ENCODE results near the gene HSPA1L. TPM values are rescaled to one million over a fixed set of nuclear protein-coding genes. Genes with fewer than 3 reads are reported as not detected.

Gene HSPA1L
- total RNA-seq, 1 donor from 2014 or later: not detected

DNA sequence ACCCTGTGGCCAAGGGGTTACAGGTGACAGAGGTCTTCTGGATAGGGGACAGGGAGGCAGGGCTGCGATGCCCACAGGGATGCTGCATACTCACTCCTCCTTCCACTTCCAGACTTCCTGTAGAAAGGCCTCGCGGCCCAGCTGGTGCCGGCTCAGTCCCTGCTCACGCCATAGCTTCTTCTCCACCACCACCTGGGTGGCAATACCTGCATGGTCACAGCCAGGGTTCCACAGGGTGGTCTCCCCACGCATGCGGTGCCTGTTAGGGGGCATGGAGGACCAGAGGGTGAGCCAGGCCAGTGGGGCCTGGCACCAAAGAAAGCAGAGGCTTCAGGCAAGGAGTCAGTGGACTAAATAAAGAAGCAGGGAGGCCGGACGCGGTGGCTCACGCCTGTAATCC, 29.6 kb downstream of the HSPA1L start:
- H3K9me3 ChIP-seq: no peaks in the 10 kb centered on the region
- TF ChIP-seq, protein P1, sequence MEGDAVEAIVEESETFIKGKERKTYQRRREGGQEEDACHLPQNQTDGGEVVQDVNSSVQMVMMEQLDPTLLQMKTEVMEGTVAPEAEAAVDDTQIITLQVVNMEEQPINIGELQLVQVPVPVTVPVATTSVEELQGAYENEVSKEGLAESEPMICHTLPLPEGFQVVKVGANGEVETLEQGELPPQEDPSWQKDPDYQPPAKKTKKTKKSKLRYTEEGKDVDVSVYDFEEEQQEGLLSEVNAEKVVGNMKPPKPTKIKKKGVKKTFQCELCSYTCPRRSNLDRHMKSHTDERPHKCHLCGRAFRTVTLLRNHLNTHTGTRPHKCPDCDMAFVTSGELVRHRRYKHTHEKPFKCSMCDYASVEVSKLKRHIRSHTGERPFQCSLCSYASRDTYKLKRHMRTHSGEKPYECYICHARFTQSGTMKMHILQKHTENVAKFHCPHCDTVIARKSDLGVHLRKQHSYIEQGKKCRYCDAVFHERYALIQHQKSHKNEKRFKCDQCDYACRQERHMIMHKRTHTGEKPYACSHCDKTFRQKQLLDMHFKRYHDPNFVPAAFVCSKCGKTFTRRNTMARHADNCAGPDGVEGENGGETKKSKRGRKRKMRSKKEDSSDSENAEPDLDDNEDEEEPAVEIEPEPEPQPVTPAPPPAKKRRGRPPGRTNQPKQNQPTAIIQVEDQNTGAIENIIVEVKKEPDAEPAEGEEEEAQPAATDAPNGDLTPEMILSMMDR (IDR thresholded peaks at IDR 0.05): no peak
- no peak overlapping the region for H3K4me3 ChIP-seq
- H3K27me3 ChIP-seq: no peaks in the 10 kb centered on the region
- intact Hi-C loops (cut with DNase I): no loop called here
- no peak overlapping the region for H3K27ac ChIP-seq
- peaks cover 59 to 66% of the 10 kb centered on the region in 2 donors for H3K36me3 ChIP-seq
- H3K4me1 ChIP-seq: no peaks in the 10 kb centered on the region
- DNase-seq (ENCODE audit: low spot score in 2 of 2): no peak

- H3K9me3 ChIP-seq: no peaks in the 10 kb centered on the region
- no peak overlapping the region for H3K27ac ChIP-seq
- no peak for DNase-seq (ENCODE audit: low spot score in 2 of 2)
- intact Hi-C loops (cut with DNase I): no loop called here
- peaks cover 68 to 69% of the 10 kb centered on the region in 2 donors for H3K36me3 ChIP-seq
- TF ChIP-seq, protein P1 (IDR thresholded peaks at IDR 0.05): no peak
- H3K4me1 ChIP-seq: no peaks in the 10 kb centered on the region
- H3K4me3 ChIP-seq: no peak overlapping the region
- no peaks in the 10 kb centered on the region for H3K27me3 ChIP-seq
These were observed 30.8 kb downstream of the HSPA1L start for GRCh38 chr6:31784098-31784925.

DNA sequence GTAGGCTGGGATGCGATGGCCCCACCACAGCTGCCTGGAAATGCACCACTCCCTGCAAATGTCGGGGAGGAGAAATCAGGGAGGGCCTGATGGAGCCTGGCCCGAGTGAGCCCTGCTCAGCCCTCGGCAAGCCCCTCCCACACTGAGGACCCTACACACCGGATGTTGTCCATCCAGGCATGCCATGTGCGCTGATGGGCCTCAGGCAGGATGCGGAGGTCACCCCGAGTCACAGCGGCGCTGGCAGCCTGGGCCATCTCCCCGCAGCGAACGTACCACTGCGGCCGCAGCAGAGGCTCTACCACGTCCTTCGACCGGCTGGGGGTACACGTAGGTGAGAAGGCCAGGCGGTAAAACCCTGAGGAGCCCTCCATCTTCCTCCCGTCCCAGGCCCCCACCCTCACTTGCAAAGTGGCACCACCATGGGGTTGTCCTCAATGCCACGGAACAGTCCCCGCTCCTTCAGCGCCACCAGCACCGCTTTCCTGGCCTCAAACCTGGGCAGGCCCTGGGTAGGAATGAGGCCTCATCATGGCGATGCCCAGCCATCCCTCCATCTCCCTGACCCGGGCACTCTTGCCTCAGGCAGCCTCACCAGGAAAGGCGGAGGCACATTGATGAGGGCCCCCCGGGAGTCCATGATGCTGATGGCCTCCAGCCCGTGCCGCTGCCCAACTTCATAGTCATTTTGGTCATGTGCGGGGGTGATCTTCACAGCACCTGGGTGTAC, 32.8 kb downstream of the HSPA1L start:
- H3K4me1 ChIP-seq: peaks cover 0 to under 1% of the 10 kb centered on the region in 2 donors
- H3K27ac ChIP-seq: no peak overlapping the region
- no peaks in the 10 kb centered on the region for H3K27me3 ChIP-seq
- no peak for DNase-seq (ENCODE audit: low spot score in 2 of 2)
- intact Hi-C loops (cut with DNase I): no loop called here
- H3K4me3 ChIP-seq: no peak overlapping the region
- H3K36me3 ChIP-seq: peaks cover 70 to 76% of the 10 kb centered on the region in 2 donors
- TF ChIP-seq, protein P1 (IDR thresholded peaks at IDR 0.05): no peak
- H3K9me3 ChIP-seq: no peaks in the 10 kb centered on the region

GRCh38 chr6:31781244-31782125, 33.6 kb downstream of the HSPA1L start:
- DNase-seq (ENCODE audit: low spot score in 2 of 2): no peak
- Histone ChIP-seq H3K9me3 (no peaks in the 10 kb centered on the region), H3K27ac (no peak overlapping the region), H3K4me3 (no peak overlapping the region), H3K36me3 (peaks cover 67 to 76% of the 10 kb centered on the region in 2 donors), H3K27me3 (no peaks in the 10 kb centered on the region), H3K4me1 (peaks cover 0 to 6% of the 10 kb centered on the region in 2 donors)
- TF ChIP-seq, protein P1 (IDR thresholded peaks at IDR 0.05): no peak
- intact Hi-C loops (cut with DNase I): no loop called here

- DNase-seq (ENCODE audit: low spot score in 2 of 2): no peak
- H3K36me3 ChIP-seq: peaks cover 66 to 74% of the 10 kb centered on the region in 2 donors
- H3K27ac ChIP-seq: no peak overlapping the region
- no peaks in the 10 kb centered on the region for H3K27me3 ChIP-seq
- TF ChIP-seq, protein P1 (IDR thresholded peaks at IDR 0.05): no peak
- intact Hi-C loops (cut with DNase I): no loop called here
- H3K4me1 ChIP-seq: peaks cover 0 to 6% of the 10 kb centered on the region in 2 donors
- no peaks in the 10 kb centered on the region for H3K9me3 ChIP-seq
- no peak overlapping the region for H3K4me3 ChIP-seq
These were observed 34.4 kb downstream of the HSPA1L start for GRCh38 chr6:31780507-31781243.
